SJCRH30 (cell line): ENCODE measurements around the gene PSMD12. TPM values are rescaled to one million over a fixed set of nuclear protein-coding genes. Genes with fewer than 3 reads are reported as not detected.
A peak's percentile ranks its signal among the peaks of the same experiment; 100 is the strongest.
"Not testable (repeated sequence)": the region's sequence is repeated elsewhere in the genome, so short reads cannot be mapped to it uniquely, and the experiment has no call there.

ENCODE experiments used
- DNase-seq, 2 experiments: peaks; one replicate each; pipeline ENCODE4 v3.0.0-alpha.2; 2015 to 2020
- H3K27ac ChIP-seq: fragments of 250-450 bp; sonication (Bioruptor Pico); 2 replicates; pipeline ENCODE4 v1.5.1; 2020; ENCODE audit warnings: mild to moderate bottlenecking, moderate library complexity
- H3K27me3 ChIP-seq: fragments of 250-450 bp; sonication (Bioruptor Pico); 2 replicates; pipeline ENCODE4 v1.5.1; 2020; ENCODE audit warnings: mild to moderate bottlenecking, moderate library complexity
- H3K36me3 ChIP-seq: fragments of 250-450 bp; sonication (Bioruptor Pico); 2 replicates; pipeline ENCODE4 v1.5.1; 2020; ENCODE audit warnings: mild to moderate bottlenecking, moderate library complexity
- H3K4me1 ChIP-seq: fragments of 250-450 bp; sonication (Bioruptor Pico); 2 replicates; pipeline ENCODE4 v1.5.1; 2020; ENCODE audit warnings: mild to moderate bottlenecking, moderate library complexity
- H3K4me3 ChIP-seq: fragments of 250-450 bp; sonication (Bioruptor Pico); 2 replicates; pipeline ENCODE4 v1.5.1; 2020; ENCODE audit warnings: mild to moderate bottlenecking, moderate library complexity
- H3K9me3 ChIP-seq: fragments of 250-450 bp; sonication (Bioruptor Pico); replicated peaks from 2 replicates; pipeline ENCODE4 v1.5.1; 2020; ENCODE audit warnings: mild to moderate bottlenecking, moderate library complexity
- total RNA-seq: library from RNA; depleted of rRNA; stranded (reverse); fragments of >200 nt; shearing (Covaris generic); gene quantifications from 2 replicates; pipeline ENCODE4 v1.2.3, GENCODE V29; 2014; rRNA removed

PSMD12 gene
- total RNA-seq: 49.6 and 69.7 TPM in 2 replicates

DNA sequence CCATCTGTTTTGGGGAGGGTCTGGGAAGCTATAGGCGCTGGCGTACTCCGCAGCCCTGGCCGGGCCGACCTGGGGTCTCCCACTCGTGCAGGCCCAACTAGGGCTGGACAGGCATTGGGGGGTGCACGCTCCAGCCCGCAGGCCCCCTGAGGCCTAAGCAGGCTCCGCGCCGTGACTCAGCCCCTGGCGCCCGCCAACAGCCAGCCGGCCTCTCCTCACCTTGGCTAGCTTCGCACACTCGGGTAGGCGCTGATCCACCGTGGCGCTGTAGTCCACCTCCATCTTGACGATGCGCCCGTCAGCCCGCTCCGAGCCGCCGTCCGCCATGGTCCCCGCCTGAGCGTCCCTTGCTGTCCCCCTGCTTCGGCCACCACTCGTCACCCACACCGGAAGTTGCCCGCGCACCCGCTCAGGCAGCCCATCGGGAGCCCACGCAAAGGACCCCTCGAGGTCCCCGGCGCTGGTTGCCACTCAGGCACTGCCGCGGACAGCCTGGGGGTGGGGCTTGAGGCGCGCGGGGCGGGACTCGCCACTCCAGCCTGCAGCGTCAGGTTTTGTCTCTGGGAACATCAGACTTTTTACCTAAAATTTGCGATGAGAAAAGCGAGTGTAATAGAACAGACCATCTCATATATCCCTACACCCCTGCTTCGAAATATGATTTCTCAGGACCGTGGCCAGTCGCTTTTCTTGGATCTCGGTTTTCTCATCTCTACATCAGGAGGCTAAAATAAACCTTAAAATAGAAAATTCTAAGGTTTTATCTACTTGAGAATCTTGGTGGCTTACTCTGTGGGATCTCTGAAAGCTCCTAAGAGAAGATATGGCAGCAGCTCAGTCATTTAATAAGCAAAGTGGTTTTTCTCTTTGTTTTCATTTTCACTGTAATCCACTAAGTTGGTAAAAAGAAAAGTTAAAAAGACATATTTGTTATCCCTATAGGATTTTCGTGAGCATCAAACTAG, at the start of gene PSMD12:
PSMD12 (minus strand) TSS at position 385 of the 965 bp plus-strand sequence; CDS start at position 327, 58 bp downstream.
- Histone ChIP-seq H3K36me3 (peaks cover 13% of the 10 kb centered on the region), H3K4me3 (peak within 1 kb of the TSS; percentile 96), H3K27ac (peak within 1 kb of the TSS; percentile 92), H3K9me3 (no peaks in the 10 kb centered on the region), H3K4me1 (peaks cover 5% of the 10 kb centered on the region; the same call in 1 of the 2 replicates), H3K27me3 (no peaks in the 10 kb centered on the region)
- DNase-seq: peak; percentile 93 to 94

DNA sequence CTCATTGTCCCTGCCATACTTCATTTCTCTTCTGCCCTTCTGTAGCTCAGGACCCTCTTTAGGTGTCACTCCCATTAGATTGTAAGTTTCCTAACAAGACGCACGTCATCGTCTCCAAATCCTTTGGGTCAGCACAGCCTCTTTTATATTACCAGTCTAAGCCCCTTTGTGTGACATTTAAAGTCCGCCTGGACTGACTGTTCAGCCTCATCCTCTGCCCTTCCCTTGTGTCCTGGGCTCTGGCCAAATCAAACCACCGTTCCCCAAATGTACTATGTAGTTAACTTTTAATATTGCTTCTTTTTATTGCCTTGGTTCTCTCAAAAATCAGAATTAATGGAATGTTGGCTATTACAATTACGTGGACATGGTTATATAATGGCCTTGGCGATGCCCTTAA, 48.9 kb upstream of the PSMD12 start:
- Histone ChIP-seq H3K36me3 (no peaks in the 10 kb centered on the region), H3K9me3 (no peaks in the 10 kb centered on the region), H3K4me3 (no peak overlapping the region), H3K27me3 (no peaks in the 10 kb centered on the region), H3K27ac (no peak overlapping the region), H3K4me1 (no peaks in the 10 kb centered on the region)
- no peak for DNase-seq

DNA sequence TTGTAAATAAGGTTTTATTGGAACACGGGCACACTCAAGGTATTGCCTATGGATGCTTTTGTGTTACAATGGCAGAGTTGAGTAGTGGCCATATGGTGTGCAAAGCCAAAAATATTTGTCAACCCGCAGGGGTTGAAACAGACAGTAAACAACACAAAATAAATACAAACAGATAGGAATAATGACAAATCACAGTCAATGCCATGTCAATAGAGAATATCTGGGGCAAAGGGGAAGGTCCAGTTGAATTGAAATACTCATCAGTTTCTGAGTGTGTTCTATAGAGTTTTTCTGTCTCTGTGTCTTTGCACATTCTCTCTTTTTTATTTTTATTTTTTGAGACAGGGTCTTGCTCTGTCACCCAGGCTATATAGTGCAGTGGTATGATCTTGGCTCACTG, 48.2 kb upstream of the PSMD12 start:
- H3K36me3 ChIP-seq: no peaks in the 10 kb centered on the region
- no peaks in the 10 kb centered on the region for H3K27me3 ChIP-seq
- no peaks in the 10 kb centered on the region for H3K9me3 ChIP-seq
- no peaks in the 10 kb centered on the region for H3K4me1 ChIP-seq
- H3K27ac ChIP-seq: no peak overlapping the region
- DNase-seq: no peak
- H3K4me3 ChIP-seq: no peak overlapping the region

DNA sequence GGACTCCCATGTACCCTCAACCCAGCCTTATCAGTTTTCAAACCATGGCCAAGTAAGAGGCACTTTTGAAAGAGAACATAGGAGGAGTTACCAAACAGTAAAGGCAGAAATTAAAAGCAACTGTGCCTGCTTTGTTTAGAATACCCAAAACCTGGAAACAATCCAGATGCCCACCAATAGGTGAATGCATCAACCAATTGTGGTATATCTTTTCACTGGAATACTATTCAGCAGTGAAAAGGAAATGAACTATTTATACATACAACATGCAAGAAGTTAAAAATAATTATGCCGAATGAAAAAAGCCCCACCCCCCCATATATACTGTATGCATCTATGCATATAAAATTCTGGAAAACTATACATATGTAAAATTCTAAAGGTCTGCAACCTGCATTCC, 47.8 kb upstream of the PSMD12 start:
- Histone ChIP-seq H3K4me3 (no peak overlapping the region), H3K27ac (no peak overlapping the region)

DNA sequence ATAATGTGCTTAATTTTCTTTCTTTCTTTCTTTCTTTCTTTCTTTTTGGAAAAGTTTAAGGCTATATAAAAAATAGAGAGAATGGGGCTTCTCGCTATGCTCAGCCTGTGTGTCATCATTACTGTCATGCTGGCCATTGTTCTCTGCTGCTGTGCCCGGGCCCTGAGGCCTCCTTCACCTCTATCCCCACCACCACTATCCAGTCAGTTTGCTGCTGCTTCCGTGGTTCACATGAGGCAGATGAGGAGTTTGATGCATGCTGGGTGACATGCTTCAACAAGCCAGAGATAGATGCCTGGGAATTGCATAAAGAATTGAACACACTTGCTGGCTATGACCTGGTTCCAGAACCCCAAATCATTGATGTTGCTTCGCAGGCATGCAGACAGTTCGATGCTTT, 47.0 kb upstream of the PSMD12 start:
- no peaks in the 10 kb centered on the region for H3K9me3 ChIP-seq
- no peaks in the 10 kb centered on the region for H3K4me1 ChIP-seq
- H3K27me3 ChIP-seq: no peaks in the 10 kb centered on the region
- no peak overlapping the region for H3K4me3 ChIP-seq
- DNase-seq: no peak
- H3K27ac ChIP-seq: no peak overlapping the region
- no peaks in the 10 kb centered on the region for H3K36me3 ChIP-seq

More for the DNA sequence above, 47.8 kb upstream of the PSMD12 start:
- no peaks in the 10 kb centered on the region for H3K27me3 ChIP-seq
- DNase-seq: no peak
- no peaks in the 10 kb centered on the region for H3K36me3 ChIP-seq
- H3K4me1 ChIP-seq: no peaks in the 10 kb centered on the region
- no peaks in the 10 kb centered on the region for H3K9me3 ChIP-seq

DNA sequence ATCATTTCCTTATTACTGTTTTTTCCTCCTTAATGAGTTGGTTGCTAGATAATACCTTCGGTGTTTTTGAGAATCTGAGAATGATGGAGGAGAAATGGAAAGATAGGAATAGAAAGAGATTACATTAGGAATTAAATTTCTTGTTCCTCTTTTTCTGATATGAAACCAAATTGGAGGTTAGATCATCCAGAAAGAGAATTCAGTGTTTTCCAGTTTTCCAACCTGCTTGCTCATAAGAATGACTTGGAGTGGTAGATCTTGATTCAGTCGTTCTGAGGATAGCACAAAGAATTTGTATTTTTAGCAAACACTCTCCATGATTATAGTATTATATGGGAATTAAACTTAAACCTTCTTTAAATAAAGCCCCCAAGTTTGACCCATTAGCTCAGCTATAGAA, 46.6 kb upstream of the PSMD12 start:
- DNase-seq: no peak
- Histone ChIP-seq H3K4me1 (no peaks in the 10 kb centered on the region), H3K36me3 (no peaks in the 10 kb centered on the region), H3K27ac (no peak overlapping the region), H3K9me3 (no peaks in the 10 kb centered on the region), H3K4me3 (no peak overlapping the region), H3K27me3 (no peaks in the 10 kb centered on the region)

DNA sequence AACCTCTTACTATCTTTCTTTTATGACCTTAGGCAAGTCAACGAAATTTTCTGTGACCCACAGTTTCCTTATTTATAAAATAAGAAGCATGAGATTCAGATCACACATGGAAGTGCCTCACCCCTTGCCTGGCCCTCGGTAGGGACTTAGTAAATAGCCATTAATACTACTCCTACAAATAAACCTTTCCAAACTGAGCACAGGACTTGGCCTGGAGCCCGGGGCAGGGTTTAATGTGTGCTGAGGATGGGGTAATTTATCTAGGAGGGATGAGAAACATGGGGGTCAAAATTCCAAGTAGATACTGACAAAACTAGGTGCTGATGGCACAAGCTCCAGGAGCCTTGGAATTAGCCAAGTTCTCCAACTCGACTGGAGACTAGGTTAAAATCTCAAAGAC, 45.7 kb upstream of the PSMD12 start:
- Histone ChIP-seq H3K4me3 (no peak overlapping the region), H3K36me3 (no peaks in the 10 kb centered on the region), H3K4me1 (no peaks in the 10 kb centered on the region), H3K27me3 (no peaks in the 10 kb centered on the region), H3K27ac (no peak overlapping the region), H3K9me3 (no peaks in the 10 kb centered on the region)
- no peak for DNase-seq

DNA sequence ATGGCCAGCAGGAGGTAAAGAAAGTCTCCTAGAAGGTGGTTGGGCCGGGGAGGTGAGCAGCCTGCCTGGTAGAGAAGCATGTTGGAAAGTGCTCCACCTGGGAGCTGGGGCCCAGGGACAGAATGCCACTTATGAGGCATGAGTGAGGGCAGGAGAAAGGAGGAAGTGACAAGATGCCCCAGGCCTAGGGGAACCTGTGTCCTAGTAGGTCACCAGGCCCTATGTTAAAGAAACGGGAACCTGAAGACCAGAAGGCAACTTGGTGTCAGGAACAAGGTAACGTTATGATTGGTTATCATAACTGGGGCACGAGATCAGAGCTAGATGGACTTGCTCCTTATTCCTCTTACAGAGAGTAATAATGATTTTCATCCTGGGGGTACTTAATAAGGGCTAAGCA, 45.0 kb upstream of the PSMD12 start:
- Histone ChIP-seq H3K4me3 (no peak overlapping the region), H3K27ac (no peak overlapping the region), H3K36me3 (no peaks in the 10 kb centered on the region), H3K9me3 (no peaks in the 10 kb centered on the region), H3K4me1 (no peaks in the 10 kb centered on the region), H3K27me3 (no peaks in the 10 kb centered on the region)
- DNase-seq: no peak

DNA sequence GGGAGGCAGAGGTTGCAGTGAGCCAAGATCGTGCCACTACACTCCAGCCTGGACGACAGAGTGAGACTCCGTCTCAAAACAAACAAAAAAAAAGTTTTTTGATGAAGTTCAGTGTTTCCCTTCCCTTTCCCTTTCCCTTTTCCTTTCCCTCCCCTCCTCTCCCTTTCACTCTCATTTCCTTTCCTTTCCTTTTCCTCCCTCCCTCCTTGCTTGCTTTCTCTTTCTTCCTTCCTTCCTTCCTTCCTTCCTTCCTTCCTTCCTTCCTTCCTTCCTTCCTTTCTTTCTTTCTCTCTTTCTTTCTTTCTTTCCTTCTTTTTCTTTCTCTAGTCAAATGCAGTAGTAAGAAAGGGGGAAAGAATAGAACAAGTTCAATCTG, 42.1 kb upstream of the PSMD12 start:
- not testable (repeated sequence) for H3K27ac ChIP-seq, H3K4me1 ChIP-seq, H3K4me3 ChIP-seq, DNase-seq, H3K27me3 ChIP-seq, H3K36me3 ChIP-seq, H3K9me3 ChIP-seq

DNA sequence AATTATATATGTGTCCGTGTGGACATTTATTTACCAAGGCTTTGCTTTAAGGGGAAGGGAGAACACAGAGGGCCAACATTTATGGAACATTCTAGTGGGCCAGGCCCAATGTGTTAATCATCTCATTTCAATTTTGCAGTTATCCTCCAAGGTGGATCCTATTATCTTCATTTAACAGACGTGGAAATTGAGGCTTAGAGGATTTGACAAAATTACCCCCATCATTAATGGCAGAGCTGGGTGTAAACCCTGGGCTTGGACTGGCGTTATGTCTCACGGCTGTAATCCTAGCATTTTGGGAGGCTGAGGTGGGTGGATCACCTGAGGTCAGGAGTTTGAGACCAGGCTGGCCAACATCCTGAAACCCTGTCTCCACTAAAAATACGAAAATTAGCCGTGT, 37.1 kb upstream of the PSMD12 start:
- H3K9me3 ChIP-seq: no peaks in the 10 kb centered on the region
- H3K4me1 ChIP-seq: peaks cover 10% of the 10 kb centered on the region
- H3K4me3 ChIP-seq: no peak overlapping the region
- H3K36me3 ChIP-seq: no peaks in the 10 kb centered on the region
- no peaks in the 10 kb centered on the region for H3K27me3 ChIP-seq
- H3K27ac ChIP-seq: no peak overlapping the region
- DNase-seq: no peak

DNA sequence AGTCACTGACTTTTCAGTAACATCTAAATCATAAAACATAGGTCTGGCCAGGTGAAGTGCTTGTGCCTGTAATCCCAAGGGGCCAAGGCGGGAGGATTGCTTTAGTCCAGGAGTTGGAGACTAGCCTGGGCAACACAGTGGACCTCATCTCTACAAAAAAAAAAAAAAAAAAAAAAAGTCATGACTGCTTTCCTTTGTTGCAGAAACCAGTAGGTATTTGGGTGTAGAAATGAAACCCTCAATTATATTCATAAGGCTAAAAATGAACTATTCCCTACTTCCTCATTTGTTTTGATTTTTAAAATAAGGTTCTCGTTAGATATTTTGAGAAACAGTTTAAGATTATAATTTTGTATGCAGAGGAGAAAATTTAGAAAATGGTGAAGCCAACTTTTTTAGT, 36.7 kb upstream of the PSMD12 start:
- no peak overlapping the region for H3K4me3 ChIP-seq
- H3K4me1 ChIP-seq: peaks cover 10% of the 10 kb centered on the region
- H3K9me3 ChIP-seq: no peaks in the 10 kb centered on the region
- no peak for DNase-seq
- H3K27ac ChIP-seq: no peak overlapping the region
- H3K36me3 ChIP-seq: no peaks in the 10 kb centered on the region
- H3K27me3 ChIP-seq: no peaks in the 10 kb centered on the region

DNA sequence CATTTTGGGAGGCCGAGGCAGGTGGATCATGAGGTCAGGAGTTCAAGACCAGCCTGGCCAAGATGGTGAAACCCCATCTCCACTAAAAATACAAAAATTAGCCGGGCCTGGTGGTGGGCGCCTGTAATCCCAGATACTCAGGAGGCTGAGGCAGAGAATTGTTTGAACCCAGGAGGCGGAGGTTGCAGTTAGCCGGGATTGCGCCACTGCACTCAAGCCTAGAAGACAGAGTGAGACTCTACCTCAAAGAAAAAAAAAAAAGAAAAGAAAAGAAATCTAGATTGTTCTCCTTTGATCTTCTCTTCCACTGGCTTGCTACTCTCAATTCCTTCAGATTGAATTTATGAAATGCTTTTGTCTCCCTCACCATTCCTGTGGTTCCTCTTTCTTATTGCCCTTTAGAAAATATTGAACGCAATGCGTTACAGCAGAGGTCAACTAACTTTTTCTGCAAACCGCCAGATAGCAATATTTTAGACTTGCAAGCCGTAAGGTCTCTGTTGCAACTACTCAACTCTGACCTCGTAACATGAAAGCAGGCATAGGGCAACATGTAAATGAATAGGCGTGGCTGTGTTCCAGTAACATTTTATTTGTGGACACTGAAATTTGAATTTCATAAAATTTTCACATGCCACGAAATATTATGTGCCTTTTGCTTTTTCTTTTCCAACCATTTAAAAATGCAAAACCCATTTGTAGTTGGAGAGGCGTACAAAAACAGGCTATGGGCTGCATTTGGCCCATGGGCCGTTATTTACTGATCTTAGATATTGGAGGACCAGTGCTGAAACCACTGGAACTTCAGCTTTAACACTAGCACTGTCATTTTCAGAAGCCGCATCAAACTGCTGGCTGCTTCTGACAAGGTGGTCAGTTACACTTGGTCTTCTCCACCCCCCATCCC, 35.5 kb upstream of the PSMD12 start:
- Histone ChIP-seq H3K27me3 (no peaks in the 10 kb centered on the region), H3K36me3 (no peaks in the 10 kb centered on the region), H3K4me3 (no peak overlapping the region), H3K27ac (no peak overlapping the region), H3K9me3 (no peaks in the 10 kb centered on the region), H3K4me1 (peaks cover 10% of the 10 kb centered on the region)
- DNase-seq: no peak

DNA sequence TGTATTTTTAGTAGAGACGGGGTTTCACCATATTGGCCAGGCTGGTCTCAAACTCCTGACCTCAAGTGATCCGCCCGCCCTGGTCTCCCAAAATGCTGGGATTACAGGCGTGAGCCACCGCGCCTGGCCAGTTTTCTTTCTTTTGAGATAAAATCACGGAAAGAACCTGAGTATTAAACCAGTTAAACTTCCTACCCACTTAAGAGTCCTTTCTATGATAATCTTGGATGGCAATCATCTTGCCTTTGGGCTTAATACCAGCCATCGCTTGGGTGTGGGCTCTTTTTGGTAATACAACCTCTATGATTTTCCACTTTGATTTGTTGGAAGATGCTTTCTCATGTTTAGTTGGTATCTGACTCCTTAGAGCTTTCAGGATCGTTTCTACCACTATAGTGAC, 34.7 kb upstream of the PSMD12 start:
- H3K36me3 ChIP-seq: no peaks in the 10 kb centered on the region
- DNase-seq: no peak
- H3K27ac ChIP-seq: no peak overlapping the region
- no peaks in the 10 kb centered on the region for H3K9me3 ChIP-seq
- no peak overlapping the region for H3K4me3 ChIP-seq
- H3K4me1 ChIP-seq: peaks cover 10% of the 10 kb centered on the region
- H3K27me3 ChIP-seq: no peaks in the 10 kb centered on the region

DNA sequence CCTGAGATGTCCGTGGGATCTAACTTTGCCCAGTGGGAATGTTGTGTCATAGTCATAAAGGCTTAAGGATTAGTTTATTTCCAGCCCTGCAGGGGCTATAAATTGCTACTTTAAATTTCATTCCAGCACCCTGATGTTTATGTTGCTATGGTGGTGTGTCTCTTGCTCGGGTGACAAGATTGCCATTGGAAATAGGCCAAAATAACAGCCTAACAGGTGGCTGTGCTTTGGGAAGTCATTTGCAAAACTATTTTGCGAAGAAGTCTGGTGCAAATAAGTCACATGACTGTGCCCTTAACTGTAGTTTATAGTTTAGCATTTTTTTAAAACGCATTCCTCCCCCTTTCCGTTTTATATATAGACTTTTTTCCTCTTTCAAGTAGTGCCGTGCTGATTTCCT, 33.8 kb upstream of the PSMD12 start:
- Histone ChIP-seq H3K27me3 (no peaks in the 10 kb centered on the region), H3K4me3 (no peak overlapping the region), H3K27ac (no peak overlapping the region), H3K36me3 (no peaks in the 10 kb centered on the region), H3K9me3 (no peaks in the 10 kb centered on the region), H3K4me1 (peaks cover 10% of the 10 kb centered on the region)
- peak; percentile 13 to 55 for DNase-seq

DNA sequence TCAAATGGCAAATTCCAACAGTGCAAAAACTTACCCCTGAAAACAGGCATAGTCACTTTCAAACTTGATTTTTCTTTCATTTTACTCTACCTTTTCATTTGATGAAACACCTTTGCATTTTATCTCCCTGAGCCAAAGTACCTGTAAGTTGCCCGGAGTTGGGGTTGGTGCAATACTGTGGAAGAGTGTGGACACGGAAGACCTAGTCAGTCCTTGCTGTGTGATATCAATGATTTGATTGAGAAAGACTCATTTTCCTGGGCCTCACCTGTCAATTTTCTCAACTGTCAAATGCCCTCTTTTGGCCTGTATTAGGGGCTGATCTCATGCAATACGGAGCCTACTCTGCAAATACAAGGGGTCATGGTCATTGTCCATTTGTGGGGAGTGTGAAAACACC, 33.3 kb upstream of the PSMD12 start:
- peak in 1 of 2 experiments; percentile 18 for DNase-seq
- Histone ChIP-seq H3K27me3 (no peaks in the 10 kb centered on the region), H3K36me3 (no peaks in the 10 kb centered on the region), H3K27ac (no peak overlapping the region), H3K4me1 (peaks cover 10% of the 10 kb centered on the region), H3K4me3 (no peak overlapping the region), H3K9me3 (no peaks in the 10 kb centered on the region)
